ENCODE measurements around the gene EPS15.

- TF ChIP-seq CTCF (IDR thresholded peaks at IDR 0.05; ENCODE audit: low read length) (no peak), EZH2 (IDR thresholded peaks at IDR 0.05; ENCODE audit: borderline replicate concordance, low read length) (no peak)
Observed at GRCh38 chr1:51321924-51322280, 197.2 kb downstream of the EPS15 start.
